ENCODE data around the gene NPLOC4.

The NPLOC4 gene

GRCh38 chr17:81664051-81664470 is 27.1 kb upstream of the NPLOC4 start:
- DNase-seq (ENCODE audit: low read depth in 2 of 2), result peak in 1 of 2 donors; percentile 16
- H3K4me3 ChIP-seq (replicated peaks in 1 of 2; ENCODE audit: low read depth in 2 of 2, low read length in 2 of 2), result no peak overlapping the region
- TF ChIP-seq, protein P1, sequence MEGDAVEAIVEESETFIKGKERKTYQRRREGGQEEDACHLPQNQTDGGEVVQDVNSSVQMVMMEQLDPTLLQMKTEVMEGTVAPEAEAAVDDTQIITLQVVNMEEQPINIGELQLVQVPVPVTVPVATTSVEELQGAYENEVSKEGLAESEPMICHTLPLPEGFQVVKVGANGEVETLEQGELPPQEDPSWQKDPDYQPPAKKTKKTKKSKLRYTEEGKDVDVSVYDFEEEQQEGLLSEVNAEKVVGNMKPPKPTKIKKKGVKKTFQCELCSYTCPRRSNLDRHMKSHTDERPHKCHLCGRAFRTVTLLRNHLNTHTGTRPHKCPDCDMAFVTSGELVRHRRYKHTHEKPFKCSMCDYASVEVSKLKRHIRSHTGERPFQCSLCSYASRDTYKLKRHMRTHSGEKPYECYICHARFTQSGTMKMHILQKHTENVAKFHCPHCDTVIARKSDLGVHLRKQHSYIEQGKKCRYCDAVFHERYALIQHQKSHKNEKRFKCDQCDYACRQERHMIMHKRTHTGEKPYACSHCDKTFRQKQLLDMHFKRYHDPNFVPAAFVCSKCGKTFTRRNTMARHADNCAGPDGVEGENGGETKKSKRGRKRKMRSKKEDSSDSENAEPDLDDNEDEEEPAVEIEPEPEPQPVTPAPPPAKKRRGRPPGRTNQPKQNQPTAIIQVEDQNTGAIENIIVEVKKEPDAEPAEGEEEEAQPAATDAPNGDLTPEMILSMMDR (IDR thresholded peaks at IDR 0.05; ENCODE audit: low read depth, low read length), result no peak

GRCh38 chr17:81662002-81662401 is 25.1 kb upstream of the NPLOC4 start:
- TF ChIP-seq, protein P1 (IDR thresholded peaks at IDR 0.05; ENCODE audit: low read depth, low read length), result no peak
- no peak overlapping the region for H3K4me3 ChIP-seq (replicated peaks in 1 of 2; ENCODE audit: low read depth in 2 of 2, low read length in 2 of 2)
- no peak for DNase-seq (ENCODE audit: low read depth in 2 of 2)

DNA sequence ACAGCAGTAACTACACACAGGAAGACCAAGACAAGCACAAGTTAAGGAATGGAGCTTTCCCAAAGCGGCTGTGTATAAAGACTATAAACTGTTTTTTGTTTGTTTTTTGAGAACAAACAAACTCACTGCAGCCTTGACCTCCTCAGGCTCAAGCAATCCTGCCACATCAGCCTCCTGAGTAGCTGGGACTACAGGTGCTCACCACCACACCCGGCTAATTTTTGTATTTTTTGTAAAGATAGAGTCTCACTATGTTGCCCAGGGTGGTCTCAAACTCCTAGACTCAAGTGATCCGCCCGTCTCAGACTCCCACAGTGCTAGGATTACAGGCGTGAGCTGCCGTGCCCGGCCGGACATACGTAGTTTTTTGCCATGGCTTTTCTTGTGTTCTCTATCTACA is 23.5 kb upstream of the NPLOC4 start:
- no peak overlapping the region for H3K4me3 ChIP-seq (replicated peaks in 1 of 2; ENCODE audit: low read depth in 2 of 2, low read length in 2 of 2)
- DNase-seq (ENCODE audit: low read depth in 2 of 2), result no peak
- TF ChIP-seq, protein P1 (IDR thresholded peaks at IDR 0.05; ENCODE audit: low read depth, low read length), result no peak

- TF ChIP-seq, protein P1 (IDR thresholded peaks at IDR 0.05; ENCODE audit: low read depth, low read length), result no peak
Observed at GRCh38 chr17:81659038-81659437, 22.1 kb upstream of the NPLOC4 start.

DNA sequence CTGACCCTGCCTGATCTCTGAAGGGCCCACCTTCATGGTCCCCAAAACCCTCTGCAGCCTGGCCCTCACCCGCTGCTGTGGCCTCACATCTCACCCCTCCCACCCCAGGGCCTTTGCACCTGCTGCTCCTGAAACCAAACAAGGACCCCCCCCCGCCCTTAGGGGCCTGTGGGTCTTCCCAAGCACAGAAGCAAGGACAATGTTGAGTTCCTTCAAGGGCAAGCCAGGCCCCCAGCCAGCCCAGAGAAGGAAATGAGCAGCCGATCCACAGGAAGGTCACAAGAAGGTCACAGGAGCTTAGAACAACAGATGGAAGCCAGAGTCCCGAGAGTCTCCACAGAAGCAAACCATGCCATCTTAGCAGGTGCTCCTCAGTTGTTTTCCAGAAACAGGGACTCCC is 19.9 kb upstream of the NPLOC4 start:
- peak in 1 of 2 donors; percentile 22 for DNase-seq (ENCODE audit: low read depth in 2 of 2)
- TF ChIP-seq, protein P1 (IDR thresholded peaks at IDR 0.05; ENCODE audit: low read depth, low read length), result no peak
- no peak overlapping the region for H3K4me3 ChIP-seq (replicated peaks in 1 of 2; ENCODE audit: low read depth in 2 of 2, low read length in 2 of 2)

More at GRCh38 chr17:81659038-81659437, 22.1 kb upstream of the NPLOC4 start:
- H3K4me3 ChIP-seq (replicated peaks in 1 of 2; ENCODE audit: low read depth in 2 of 2, low read length in 2 of 2), result no peak overlapping the region
- DNase-seq (ENCODE audit: low read depth in 2 of 2), result no peak

DNA sequence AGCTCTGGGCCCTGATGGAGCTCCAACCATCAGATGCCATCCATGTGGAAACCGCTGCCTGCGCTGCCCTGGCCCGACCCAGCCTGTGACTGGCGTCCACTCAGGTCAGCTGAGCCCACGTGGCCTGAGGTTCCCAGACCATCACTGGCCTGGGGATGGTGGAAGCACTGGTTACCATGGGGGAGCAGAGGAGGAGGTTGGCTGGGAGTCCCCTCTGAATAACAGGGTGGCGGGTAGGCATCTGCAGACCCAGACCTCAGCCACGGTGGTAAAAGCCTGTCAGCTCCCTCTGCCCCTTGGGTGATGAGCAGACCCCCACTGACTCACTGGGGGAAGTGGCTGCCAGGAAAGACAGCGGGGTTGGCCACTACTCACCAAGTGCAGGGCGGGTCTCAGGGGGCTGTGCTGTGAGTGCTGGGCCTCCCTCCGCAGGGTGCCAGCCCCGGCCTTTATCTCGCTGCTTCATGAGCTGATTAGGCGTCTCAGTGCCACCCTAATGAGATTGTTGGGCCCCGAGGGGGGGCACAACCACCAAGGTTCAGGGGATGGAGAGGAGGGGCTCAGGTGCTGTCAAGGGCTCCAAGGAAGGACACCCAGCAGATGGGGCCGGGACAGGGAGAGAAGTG is 19.3 kb upstream of the NPLOC4 start, which contains the start of gene PDE6G:
PDE6G (minus strand) TSS at position 425 of the 626 bp plus-strand sequence. CDS start 3,237 bp downstream, outside the sequence.
- H3K4me3 ChIP-seq (replicated peaks in 1 of 2; ENCODE audit: low read depth in 2 of 2, low read length in 2 of 2), result no peak within 1 kb of the TSS
- TF ChIP-seq, protein P1 (IDR thresholded peaks at IDR 0.05; ENCODE audit: low read depth, low read length), result no peak
- DNase-seq (ENCODE audit: low read depth in 2 of 2), result no peak

Measured in cardiac fibroblast (primary cell).